Muscle layer of duodenum (tissue), 2 donors: Measurements from ENCODE around the gene TMEM175.
"Not testable (repeated sequence)": the region's sequence is repeated elsewhere in the genome, so short reads cannot be mapped to it uniquely, and the experiment has no call there.

Experiments
- H3K27ac ChIP-seq: one replicate; pipeline ENCODE4 v1.7.0; 2013; ENCODE audit warnings: mild to moderate bottlenecking, low read length
- H3K27me3 ChIP-seq: one replicate; pipeline ENCODE4 v1.7.0; 2013; ENCODE audit warnings: low read depth, mild to moderate bottlenecking, control low read depth, low read length
- H3K36me3 ChIP-seq, 2 donors: one replicate each; pipeline ENCODE4 v1.7.0; 2013; ENCODE audit warnings: low read length in 2 of 2, control low read depth in 1 of 2, mild to moderate bottlenecking in 1 of 2; ENCODE audit not compliant: insufficient read depth in 2 of 2, control insufficient read depth in 1 of 2
- H3K4me1 ChIP-seq, 2 donors: one replicate each; pipeline ENCODE4 v1.7.0; 2013; ENCODE audit warnings: low read length in 2 of 2, mild to moderate bottlenecking in 2 of 2, control low read depth in 1 of 2, moderate library complexity in 1 of 2; ENCODE audit not compliant: insufficient read depth in 2 of 2, control insufficient read depth in 1 of 2
- H3K4me3 ChIP-seq, 2 donors: one replicate each; pipeline ENCODE4 v1.7.0; 2013; ENCODE audit warnings: low read length in 2 of 2, low read depth in 1 of 2, mild to moderate bottlenecking in 1 of 2
- H3K9me3 ChIP-seq, 2 donors: one replicate each; pipeline ENCODE4 v1.7.0; 2013; ENCODE audit warnings: low read length in 2 of 2, control low read depth in 1 of 2, mild to moderate bottlenecking in 1 of 2; ENCODE audit not compliant: control insufficient read depth in 1 of 2
- donor health status: healthy.

The TMEM175 gene

GRCh38 chr4:919004-919680 is 13.1 kb upstream of the TMEM175 start:
- not testable (repeated sequence) for H3K9me3 ChIP-seq, H3K27ac ChIP-seq, H3K4me3 ChIP-seq, H3K36me3 ChIP-seq, H3K4me1 ChIP-seq, H3K27me3 ChIP-seq

DNA sequence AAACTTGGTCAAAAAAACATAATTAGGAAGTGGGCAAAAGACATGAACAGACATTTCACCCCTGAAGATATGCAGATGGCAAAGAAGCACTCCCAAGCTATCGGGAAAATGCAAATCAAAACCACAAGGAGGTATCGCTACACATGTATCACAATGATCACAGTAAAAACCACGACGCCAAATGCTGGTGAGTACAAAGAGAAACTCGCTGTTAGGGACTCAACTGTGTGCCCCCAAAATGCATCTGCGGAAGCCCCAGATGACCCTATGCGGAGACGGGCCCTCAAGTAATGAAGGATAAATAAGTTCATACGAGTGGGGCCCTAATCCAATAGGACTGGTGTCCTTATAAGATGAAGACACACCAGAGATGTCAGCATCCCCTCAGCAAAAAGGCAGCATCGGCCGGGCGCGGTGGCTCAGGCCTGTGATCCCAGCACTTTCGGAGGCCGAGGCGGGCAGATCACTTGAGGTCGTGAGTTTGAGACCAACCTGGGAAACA is 10.4 kb upstream of the TMEM175 start:
- no peaks in the 10 kb centered on the region for H3K4me1 ChIP-seq
- H3K27me3 ChIP-seq, result no peaks in the 10 kb centered on the region
- no peaks in the 10 kb centered on the region for H3K36me3 ChIP-seq
- H3K27ac ChIP-seq, result no peak overlapping the region
- H3K9me3 ChIP-seq, result peaks cover 0 to 2% of the 10 kb centered on the region in 2 donors
- H3K4me3 ChIP-seq, result no peak overlapping the region

- H3K27ac ChIP-seq, result no peak overlapping the region
- no peaks in the 10 kb centered on the region for H3K36me3 ChIP-seq
- peaks cover 0 to 3% of the 10 kb centered on the region in 2 donors for H3K4me1 ChIP-seq
- no peaks in the 10 kb centered on the region for H3K9me3 ChIP-seq
- no peak overlapping the region for H3K4me3 ChIP-seq
- H3K27me3 ChIP-seq, result no peaks in the 10 kb centered on the region
Measured at GRCh38 chr4:924107-925096, 7.9 kb upstream of the TMEM175 start.

DNA sequence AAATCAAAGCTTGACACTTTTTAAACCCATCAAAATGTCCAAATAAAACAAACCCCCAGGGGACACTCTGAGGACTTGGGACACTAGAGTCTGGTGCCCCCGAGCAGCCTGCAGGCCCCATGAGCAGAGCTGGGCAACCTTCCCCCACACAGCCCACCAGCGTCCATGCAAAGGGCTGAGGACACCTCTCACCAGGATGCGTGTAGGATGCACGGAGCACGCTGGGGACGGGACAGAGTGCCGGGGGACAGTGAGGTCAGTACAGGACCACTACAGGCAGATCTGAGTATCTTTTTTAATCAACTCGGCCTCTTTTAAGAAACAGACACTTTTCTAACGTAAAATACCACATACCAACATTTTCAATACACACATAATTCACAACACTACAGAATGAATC is 7.1 kb upstream of the TMEM175 start:
- Histone ChIP-seq H3K9me3 (no peaks in the 10 kb centered on the region), H3K4me1 (peaks cover 0 to 11% of the 10 kb centered on the region in 2 donors), H3K4me3 (no peak overlapping the region), H3K27me3 (no peaks in the 10 kb centered on the region), H3K36me3 (no peaks in the 10 kb centered on the region), H3K27ac (no peak overlapping the region)

DNA sequence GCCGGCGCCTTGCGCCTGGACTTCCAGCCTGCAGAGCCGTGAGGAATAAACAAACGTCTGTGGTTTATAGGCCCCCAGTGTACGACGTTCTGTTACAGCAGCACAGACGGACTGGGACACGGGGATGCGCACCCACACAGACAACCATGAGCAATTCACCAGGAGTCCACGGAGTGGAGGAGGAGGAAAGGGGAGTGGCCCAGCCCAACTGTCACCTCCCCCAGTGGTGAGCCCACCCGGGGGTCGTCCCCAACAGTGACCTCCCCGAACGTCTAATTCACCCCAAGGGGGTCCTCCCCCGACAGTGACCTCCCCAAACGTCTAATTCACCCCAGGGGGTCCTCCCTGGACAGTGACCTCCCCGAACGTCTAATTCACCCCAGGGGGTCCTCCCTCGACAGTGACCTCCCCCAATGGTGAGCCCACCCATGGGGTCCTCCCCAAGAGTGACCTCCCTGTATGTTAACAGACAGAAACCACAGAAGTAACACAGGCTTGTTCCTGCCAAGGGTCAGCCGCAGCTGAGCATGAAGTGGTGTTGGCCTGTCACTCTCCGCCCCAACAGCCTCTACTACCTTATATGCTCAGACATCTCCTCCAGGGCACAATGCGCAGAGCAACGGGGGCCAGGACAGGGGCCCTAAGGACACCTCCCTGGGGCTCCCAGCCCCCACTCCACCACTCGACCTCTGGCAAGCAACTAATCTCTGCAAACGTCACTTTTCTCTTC is 6.3 kb upstream of the TMEM175 start:
- no peak overlapping the region for H3K27ac ChIP-seq
- H3K27me3 ChIP-seq, result no peaks in the 10 kb centered on the region
- no peaks in the 10 kb centered on the region for H3K9me3 ChIP-seq
- H3K36me3 ChIP-seq, result no peaks in the 10 kb centered on the region
- peaks cover 5 to 19% of the 10 kb centered on the region in 2 donors for H3K4me1 ChIP-seq
- no peak overlapping the region for H3K4me3 ChIP-seq

- Histone ChIP-seq H3K4me1 (peaks cover 6 to 23% of the 10 kb centered on the region in 2 donors), H3K27me3 (no peaks in the 10 kb centered on the region), H3K36me3 (no peaks in the 10 kb centered on the region), H3K4me3 (no peak overlapping the region), H3K9me3 (no peaks in the 10 kb centered on the region), H3K27ac (no peak overlapping the region)
Measured at GRCh38 chr4:926538-926937, 5.7 kb upstream of the TMEM175 start.

DNA sequence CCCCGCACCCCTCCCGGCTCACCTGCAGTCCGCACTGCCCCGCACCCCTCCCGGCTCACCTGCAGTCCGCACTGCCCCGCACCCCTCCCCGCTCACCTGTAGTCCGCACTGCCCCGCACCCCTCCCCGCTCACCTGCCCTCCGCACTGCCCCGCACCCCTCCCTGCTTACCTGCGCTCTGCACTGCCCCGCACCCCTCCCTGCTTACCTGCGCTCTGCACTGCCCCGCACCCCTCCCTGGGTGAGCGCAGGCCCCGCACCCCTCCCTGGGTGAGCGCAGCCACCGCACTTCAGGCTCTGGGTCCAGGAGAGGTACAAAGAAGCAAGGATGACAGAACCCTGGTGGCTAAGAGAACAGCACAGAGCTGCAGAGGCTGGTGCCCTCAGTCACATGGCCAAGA is 4.7 kb upstream of the TMEM175 start:
- H3K9me3 ChIP-seq, H3K27ac ChIP-seq, H3K4me3 ChIP-seq, H3K27me3 ChIP-seq, H3K36me3 ChIP-seq: not testable (repeated sequence)
- peaks cover 6 to 23% of the 10 kb centered on the region in 2 donors for H3K4me1 ChIP-seq

DNA sequence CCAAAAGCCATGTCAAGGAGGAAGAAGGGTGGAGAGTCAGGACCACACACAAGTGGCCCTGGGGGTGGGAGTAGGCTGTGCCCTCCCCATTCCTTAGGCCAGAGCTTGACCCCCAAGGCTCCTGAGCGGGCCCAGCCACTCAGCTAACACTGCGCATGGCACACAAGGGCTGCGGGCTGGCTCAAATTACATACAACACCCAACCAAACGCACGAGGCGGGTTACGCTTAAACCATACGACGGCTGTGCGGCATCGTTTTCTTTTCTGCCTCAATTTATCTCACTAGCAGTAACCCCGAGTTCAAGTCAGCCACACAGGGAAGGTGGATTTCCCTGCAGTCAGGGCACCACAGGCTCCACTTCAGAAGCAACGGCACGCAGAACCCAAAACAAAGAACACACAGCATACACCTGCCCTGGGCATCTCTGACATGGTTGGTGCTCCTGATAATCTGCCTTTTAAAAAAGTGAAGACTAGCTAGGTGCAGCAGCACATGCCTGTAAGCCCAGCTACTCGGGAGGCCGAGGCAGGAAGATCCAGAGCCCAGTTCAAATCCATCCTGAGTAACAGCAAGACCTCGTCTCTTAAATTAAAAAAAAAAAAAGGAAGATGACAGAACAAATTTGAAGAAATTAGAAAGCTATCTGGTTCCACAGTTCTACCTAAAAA is 3.0 kb upstream of the TMEM175 start:
- H3K27ac ChIP-seq, result no peak overlapping the region
- no peaks in the 10 kb centered on the region for H3K36me3 ChIP-seq
- no peaks in the 10 kb centered on the region for H3K27me3 ChIP-seq

DNA sequence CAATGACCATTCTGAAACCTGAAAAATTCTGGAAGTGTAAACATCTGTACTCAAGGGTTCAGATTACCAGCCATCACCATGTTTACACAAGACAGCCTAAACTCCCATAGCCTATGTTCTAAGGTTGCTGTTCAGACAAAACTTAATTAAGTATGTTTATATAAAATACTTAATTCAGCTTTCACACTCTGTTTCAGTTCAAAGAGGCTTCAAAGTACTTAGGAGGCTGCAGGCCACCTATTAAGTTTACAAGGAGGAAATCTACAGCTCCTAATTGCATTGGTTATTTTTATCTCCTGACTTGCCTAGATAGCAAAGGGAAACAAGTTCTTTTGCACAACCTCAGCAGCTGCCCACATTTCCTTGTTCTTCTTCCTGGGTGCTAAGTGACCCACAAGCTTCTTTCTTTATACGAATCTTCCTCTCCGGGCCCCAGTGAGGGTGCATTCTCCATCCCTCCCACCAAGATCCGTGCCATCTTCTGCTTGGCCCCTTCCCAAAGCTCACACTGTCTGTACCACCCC is 2.2 kb upstream of the TMEM175 start:
- peaks cover 10 to 29% of the 10 kb centered on the region in 2 donors for H3K4me1 ChIP-seq
- no peaks in the 10 kb centered on the region for H3K27me3 ChIP-seq
- no peaks in the 10 kb centered on the region for H3K36me3 ChIP-seq
- peak overlapping the region in 1 of 2 donors; percentile 99 for H3K4me3 ChIP-seq
- H3K27ac ChIP-seq, result peak overlapping the region; percentile 74
- no peaks in the 10 kb centered on the region for H3K9me3 ChIP-seq

More for the DNA sequence above, 3.0 kb upstream of the TMEM175 start:
- Histone ChIP-seq H3K4me3 (no peak overlapping the region), H3K4me1 (peaks cover 10 to 29% of the 10 kb centered on the region in 2 donors), H3K9me3 (no peaks in the 10 kb centered on the region)

DNA sequence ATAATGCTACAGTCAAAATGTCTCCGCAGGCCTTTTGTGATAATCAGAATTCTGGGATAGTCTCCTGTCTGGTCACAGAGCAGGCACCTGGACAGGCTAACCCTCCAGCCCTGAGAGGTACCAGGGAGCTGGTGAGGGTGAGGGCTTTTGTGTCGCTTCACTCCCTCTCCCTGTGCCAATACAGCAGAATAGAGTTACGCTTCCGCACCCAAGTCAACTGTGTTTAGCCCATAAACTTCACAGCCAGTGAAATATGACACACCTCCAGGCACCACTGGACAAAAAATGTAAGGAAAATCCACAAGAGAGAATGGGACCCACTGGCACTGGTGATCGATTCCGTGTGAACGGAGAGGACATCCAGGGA is 1.4 kb upstream of the TMEM175 start:
- peaks cover 10 to 29% of the 10 kb centered on the region in 2 donors for H3K4me1 ChIP-seq
- peak overlapping the region; percentile 74 for H3K27ac ChIP-seq
- no peaks in the 10 kb centered on the region for H3K27me3 ChIP-seq
- peak overlapping the region; percentile 98 to 99 for H3K4me3 ChIP-seq
- no peaks in the 10 kb centered on the region for H3K9me3 ChIP-seq
- no peaks in the 10 kb centered on the region for H3K36me3 ChIP-seq
